HepG2 (cell line): ENCODE results near the gene PHKG2. TPM values are rescaled to one million over a fixed set of nuclear protein-coding genes. Genes with fewer than 3 reads are reported as not detected.
A peak's percentile ranks its signal among the peaks of the same experiment; 100 is the strongest.

ENCODE experiments used
- DZIP1 ChIP-seq: sonication (generic); formaldehyde crosslinking; IDR thresholded peaks from 2 replicates; pipeline ENCODE4 v1.5.0; 2020; ENCODE audit warnings: mild to moderate bottlenecking, missing genetic modification reagents
- E2F5 ChIP-seq: sonication (generic); formaldehyde crosslinking; conservative IDR thresholded peaks from 2 replicates; pipeline ENCODE4 v1.4.0; 2020; ENCODE audit warnings: missing genetic modification reagents
- POLR2A ChIP-seq, 2 experiments: IDR thresholded peaks; 2 replicates each; pipeline ENCODE4 v1.6.1; 2011; ENCODE audit warnings: low read depth in 2 of 2, low read length in 2 of 2, mild to moderate bottlenecking in 1 of 2, moderate library complexity in 1 of 2; ENCODE audit not compliant: insufficient read depth in 1 of 2
- RARA ChIP-seq: IDR thresholded peaks from 2 replicates; pipeline ENCODE4 v1.6.1; 2016; ENCODE audit warnings: missing genetic modification reagents, missing compliant biosample characterization
- SOX5 ChIP-seq: IDR thresholded peaks from 2 replicates; pipeline ENCODE4 v1.6.1; 2016; ENCODE audit warnings: borderline replicate concordance
- ZNF180 ChIP-seq: sonication (generic); formaldehyde crosslinking; IDR thresholded peaks from 2 replicates; pipeline ENCODE4 v1.4.0; 2020; ENCODE audit warnings: low read depth, missing genetic modification reagents, borderline replicate concordance
- ZNF318 ChIP-seq: sonication (generic); formaldehyde crosslinking; IDR thresholded peaks from 2 replicates; pipeline ENCODE4 v1.4.0; 2020; ENCODE audit warnings: mild to moderate bottlenecking, missing genetic modification reagents
- ZNF574 ChIP-seq: sonication (generic); formaldehyde crosslinking; IDR thresholded peaks from 2 replicates; pipeline ENCODE4 v1.4.0; 2020; ENCODE audit warnings: missing genetic modification reagents
- ZNF879 ChIP-seq: sonication (generic); formaldehyde crosslinking; IDR thresholded peaks from 2 replicates; pipeline ENCODE4 v1.8.1; 2023; ENCODE audit warnings: missing genetic modification reagents
- polyA plus RNA-seq, 8 experiments: library from polyadenylated mRNA; depleted of rRNA in 3 of 8; stranded (reverse) in 7 of 8; unstranded in 1 of 8; fragments of >200 nt; fragmentation: Illumina TruSeq in 4 of 8; extraction: Trizol in 4 of 8; gene quantifications; 2 replicates each; pipeline versions ENCODE4 v1.2.1 to v1.2.3, GENCODE V29; 2011 to 2016; ENCODE audit warnings: low read depth in 4 of 8, missing spikeins in 1 of 8, mixed read lengths in 1 of 8; ENCODE audit not compliant: insufficient read depth in 1 of 8
- total RNA-seq, 5 experiments: library from RNA; depleted of rRNA; stranded (reverse); fragments of >200 nt; fragmentation: Illumina TruSeq; extraction: Trizol; gene quantifications; 2 replicates each; pipeline ENCODE4 v1.2.3, GENCODE V29; 2016; ENCODE audit warnings: low read depth in 1 of 5

The PHKG2 gene
- total and polyA plus RNA-seq, 2 of the 13 experiments (the other 11 are each of a cell fraction or from before 2014, with no cell fraction given): 37.4 to 42.1 TPM

GRCh38 chr16:30761928-30762902 is 14.0 kb downstream of the PHKG2 start, which contains the start of the genes CFAP119 and RNF40 (continued):
- no peak for TF ChIP-seq ZNF318 (CRISPR knock-in tag)
- TF ChIP-seq SOX5 (CRISPR knock-in tag): no peak
- TF ChIP-seq ZNF180 (CRISPR knock-in tag): 0 out of 2 replicates have a peak, but pooled peaks have one; percentile 29
- peak; percentile 92 for TF ChIP-seq ZNF574 (CRISPR knock-in tag)
- no peak for TF ChIP-seq ZNF879
- no peak for TF ChIP-seq DZIP1 (CRISPR knock-in tag)
- peak; percentile 8; the same call in 1 of the 2 replicates for TF ChIP-seq RARA (CRISPR knock-in tag)
- TF ChIP-seq E2F5 (CRISPR knock-in tag): peak; percentile 25; the same call in 1 of the 2 replicates
- peak; percentile 76 to 88 for TF ChIP-seq POLR2A (IDR thresholded peaks at IDR 0.05; ENCODE audit: insufficient read depth in 1 of 2, low read depth in 2 of 2, low read length in 2 of 2)
